GM21576 (cell line): Measurements from ENCODE around the gene SLC16A10.
"Not testable (repeated sequence)": the region's sequence is repeated elsewhere in the genome, so short reads cannot be mapped to it uniquely, and the experiment has no call there.

ENCODE experiments used
- ATAC-seq: cut with Tn5 transposase; IDR thresholded peaks from one replicate; pipeline ENCODE4 v1.9.1; 2021; ENCODE audit warnings: mild to moderate bottlenecking, moderate library complexity; ENCODE audit not compliant: unreplicated experiment

The SLC16A10 gene

GRCh38 chr6:111255838-111256237, 168.5 kb downstream of the SLC16A10 start:
- not testable (repeated sequence) for ATAC-seq

- no peak for ATAC-seq
These were observed 169.3 kb downstream of the SLC16A10 start for GRCh38 chr6:111256646-111257045.

GRCh38 chr6:111258010-111258409, 170.7 kb downstream of the SLC16A10 start:
- no peak for ATAC-seq

- ATAC-seq: no peak
These were observed 171.3 kb downstream of the SLC16A10 start for GRCh38 chr6:111258615-111259088.

- peak; percentile 98 for ATAC-seq
These were observed 172.0 kb downstream of the SLC16A10 start for GRCh38 chr6:111259089-111259831.

GRCh38 chr6:111260570-111261298, 173.4 kb downstream of the SLC16A10 start:
- ATAC-seq: no peak

GRCh38 chr6:111263837-111264236, 176.5 kb downstream of the SLC16A10 start:
- ATAC-seq: no peak

- ATAC-seq: no peak
These were observed 178.5 kb downstream of the SLC16A10 start for GRCh38 chr6:111265842-111266241.

GRCh38 chr6:111266276-111266675, 179.0 kb downstream of the SLC16A10 start:
- ATAC-seq: no peak

GRCh38 chr6:111267764-111268333, 180.5 kb downstream of the SLC16A10 start:
- no peak for ATAC-seq

GRCh38 chr6:111269401-111269970, 182.2 kb downstream of the SLC16A10 start:
- no peak for ATAC-seq

- ATAC-seq: no peak
These were observed 182.8 kb downstream of the SLC16A10 start for GRCh38 chr6:111270121-111270520.

- ATAC-seq: no peak
These were observed 187.4 kb downstream of the SLC16A10 start for GRCh38 chr6:111274593-111275217.

- ATAC-seq: no peak
These were observed 189.0 kb downstream of the SLC16A10 start for GRCh38 chr6:111276335-111276734.

GRCh38 chr6:111276736-111277135, 189.4 kb downstream of the SLC16A10 start:
- no peak for ATAC-seq

GRCh38 chr6:111277819-111278218, 190.5 kb downstream of the SLC16A10 start:
- no peak for ATAC-seq

- ATAC-seq: no peak
These were observed 191.4 kb downstream of the SLC16A10 start for GRCh38 chr6:111278731-111279130.

GRCh38 chr6:111280445-111280955, 193.2 kb downstream of the SLC16A10 start:
- no peak for ATAC-seq
